Measurements from ENCODE around the gene PGM2L1.

PGM2L1 gene

GRCh38 chr11:74341921-74342320, 56.3 kb downstream of the PGM2L1 start:
- TF ChIP-seq FOXP2 (optimal IDR thresholded peaks at IDR 0.05; ENCODE audit: borderline replicate concordance, extremely low read depth, extremely low read length, insufficient read depth) (no peak), REST (IDR thresholded peaks at IDR 0.05; ENCODE audit: insufficient read depth in 1 of 2, low read depth in 2 of 2, low read length in 2 of 2) (no peak), TAF1 (IDR thresholded peaks at IDR 0.05; ENCODE audit: borderline replicate concordance, insufficient read depth, low read length) (no peak)

- TF ChIP-seq SIN3A (IDR thresholded peaks at IDR 0.05; ENCODE audit: borderline replicate concordance, insufficient read depth, low read length), result no peak
- TF ChIP-seq FOXP2 (optimal IDR thresholded peaks at IDR 0.05; ENCODE audit: borderline replicate concordance, extremely low read depth, extremely low read length, insufficient read depth), result no peak
- TF ChIP-seq POLR2AphosphoS5 (IDR thresholded peaks at IDR 0.05; ENCODE audit: low read depth, low read length), result no peak
- TF ChIP-seq TAF1 (IDR thresholded peaks at IDR 0.05; ENCODE audit: borderline replicate concordance, insufficient read depth, low read length), result no peak
- no peak for TF ChIP-seq REST (IDR thresholded peaks at IDR 0.05; ENCODE audit: insufficient read depth in 1 of 2, low read depth in 2 of 2, low read length in 2 of 2)
These were observed 58.6 kb downstream of the PGM2L1 start for GRCh38 chr11:74339619-74340018.

- TF ChIP-seq POLR2AphosphoS5 (IDR thresholded peaks at IDR 0.05; ENCODE audit: low read depth, low read length) (no peak), FOXP2 (optimal IDR thresholded peaks at IDR 0.05; ENCODE audit: borderline replicate concordance, extremely low read depth, extremely low read length, insufficient read depth) (no peak), TAF1 (IDR thresholded peaks at IDR 0.05; ENCODE audit: borderline replicate concordance, insufficient read depth, low read length) (no peak), REST (IDR thresholded peaks at IDR 0.05; ENCODE audit: insufficient read depth in 1 of 2, low read depth in 2 of 2, low read length in 2 of 2) (no peak), SIN3A (IDR thresholded peaks at IDR 0.05; ENCODE audit: borderline replicate concordance, insufficient read depth, low read length) (no peak)
These were observed 59.3 kb downstream of the PGM2L1 start for GRCh38 chr11:74338963-74339362.

GRCh38 chr11:74333193-74333592, 65.0 kb downstream of the PGM2L1 start:
- no peak for TF ChIP-seq REST (IDR thresholded peaks at IDR 0.05; ENCODE audit: insufficient read depth in 1 of 2, low read depth in 2 of 2, low read length in 2 of 2)
- no peak for TF ChIP-seq FOXP2 (optimal IDR thresholded peaks at IDR 0.05; ENCODE audit: borderline replicate concordance, extremely low read depth, extremely low read length, insufficient read depth)
- TF ChIP-seq SIN3A (IDR thresholded peaks at IDR 0.05; ENCODE audit: borderline replicate concordance, insufficient read depth, low read length), result no peak
- TF ChIP-seq TAF1 (IDR thresholded peaks at IDR 0.05; ENCODE audit: borderline replicate concordance, insufficient read depth, low read length), result no peak
- TF ChIP-seq POLR2AphosphoS5 (IDR thresholded peaks at IDR 0.05; ENCODE audit: low read depth, low read length), result no peak

- TF ChIP-seq REST (IDR thresholded peaks at IDR 0.05; ENCODE audit: insufficient read depth in 1 of 2, low read depth in 2 of 2, low read length in 2 of 2), result no peak
- no peak for TF ChIP-seq TAF1 (IDR thresholded peaks at IDR 0.05; ENCODE audit: borderline replicate concordance, insufficient read depth, low read length)
- no peak for TF ChIP-seq FOXP2 (optimal IDR thresholded peaks at IDR 0.05; ENCODE audit: borderline replicate concordance, extremely low read depth, extremely low read length, insufficient read depth)
- TF ChIP-seq SIN3A (IDR thresholded peaks at IDR 0.05; ENCODE audit: borderline replicate concordance, insufficient read depth, low read length), result no peak
- no peak for TF ChIP-seq POLR2AphosphoS5 (IDR thresholded peaks at IDR 0.05; ENCODE audit: low read depth, low read length)
These were observed 65.9 kb downstream of the PGM2L1 start for GRCh38 chr11:74332291-74332690.
